Measurements from ENCODE around the gene SLC26A5.

DNA sequence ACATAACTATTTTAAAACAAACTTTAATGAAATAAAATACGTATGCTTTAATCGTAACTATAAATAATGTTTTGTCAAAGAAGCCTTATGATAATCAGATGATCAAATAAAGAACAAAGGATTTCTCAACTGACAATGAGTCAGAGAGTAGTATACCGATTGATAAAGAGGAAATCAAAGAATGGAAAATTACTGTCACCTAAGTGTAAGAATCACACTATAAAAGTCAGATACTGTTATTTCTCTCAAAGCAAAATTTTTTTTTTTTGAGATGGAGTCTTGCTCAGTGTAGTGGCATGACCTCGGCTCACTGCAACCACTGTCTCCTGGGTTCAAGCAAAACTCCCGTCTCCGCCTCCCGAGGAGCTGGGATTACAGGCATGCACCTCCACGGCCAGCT, 120.3 kb downstream of the SLC26A5 start:
- TF ChIP-seq, protein P1, sequence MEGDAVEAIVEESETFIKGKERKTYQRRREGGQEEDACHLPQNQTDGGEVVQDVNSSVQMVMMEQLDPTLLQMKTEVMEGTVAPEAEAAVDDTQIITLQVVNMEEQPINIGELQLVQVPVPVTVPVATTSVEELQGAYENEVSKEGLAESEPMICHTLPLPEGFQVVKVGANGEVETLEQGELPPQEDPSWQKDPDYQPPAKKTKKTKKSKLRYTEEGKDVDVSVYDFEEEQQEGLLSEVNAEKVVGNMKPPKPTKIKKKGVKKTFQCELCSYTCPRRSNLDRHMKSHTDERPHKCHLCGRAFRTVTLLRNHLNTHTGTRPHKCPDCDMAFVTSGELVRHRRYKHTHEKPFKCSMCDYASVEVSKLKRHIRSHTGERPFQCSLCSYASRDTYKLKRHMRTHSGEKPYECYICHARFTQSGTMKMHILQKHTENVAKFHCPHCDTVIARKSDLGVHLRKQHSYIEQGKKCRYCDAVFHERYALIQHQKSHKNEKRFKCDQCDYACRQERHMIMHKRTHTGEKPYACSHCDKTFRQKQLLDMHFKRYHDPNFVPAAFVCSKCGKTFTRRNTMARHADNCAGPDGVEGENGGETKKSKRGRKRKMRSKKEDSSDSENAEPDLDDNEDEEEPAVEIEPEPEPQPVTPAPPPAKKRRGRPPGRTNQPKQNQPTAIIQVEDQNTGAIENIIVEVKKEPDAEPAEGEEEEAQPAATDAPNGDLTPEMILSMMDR (IDR thresholded peaks at IDR 0.05; ENCODE audit: low read depth, low read length, poor library complexity, severe bottlenecking) = no peak
- no peak for TF ChIP-seq EZH2phosphoT487 (IDR thresholded peaks at IDR 0.05; ENCODE audit: borderline replicate concordance, low read length)

All from DOHH2 (cell line).